GM12878 (cell line): Measurements from ENCODE around the gene KCNN3.

ENCODE experiments used
- BCL11A ChIP-seq: IDR thresholded peaks from 2 replicates; pipeline ENCODE4 v1.6.1; 2011; ENCODE audit warnings: low read depth, low read length
- CTCF ChIP-seq, 3 experiments: IDR thresholded peaks in 2 of 3; conservative IDR thresholded peaks in 1 of 3; 2 replicates each; pipeline ENCODE4 v1.5.1; 2011; ENCODE audit warnings: low read depth in 3 of 3, low read length in 3 of 3, mild to moderate bottlenecking in 3 of 3, control low read depth in 2 of 3, moderate library complexity in 2 of 3, inconsistent platforms in 1 of 3, mixed read lengths in 1 of 3; ENCODE audit not compliant: control insufficient read depth in 2 of 3, insufficient read depth in 1 of 3; ENCODE audit errors: extremely low read depth in 1 of 3
- EGR1 ChIP-seq, 2 experiments: IDR thresholded peaks; 1 replicate in 1 of 2; 2 replicates in 1 of 2; pipeline ENCODE4 v1.6.1; 2011 to 2012; ENCODE audit warnings: low read depth in 2 of 2, low read length in 2 of 2, borderline replicate concordance in 1 of 2, mild to moderate bottlenecking in 1 of 2, moderate library complexity in 1 of 2
- EP300 ChIP-seq, 2 experiments: fragments of 150-350 bp in 1 of 2; IDR thresholded peaks; 2 replicates each; pipeline ENCODE4 v1.6.1; 2011 to 2012; ENCODE audit warnings: low read depth in 2 of 2, low read length in 2 of 2, borderline replicate concordance in 1 of 2, improper control_type of control experiment in 1 of 2, inconsistent platforms in 1 of 2; ENCODE audit not compliant: control insufficient read depth in 1 of 2
- EZH2 ChIP-seq: IDR thresholded peaks from 2 replicates; pipeline ENCODE4 v1.6.1; 2012; ENCODE audit warnings: low read depth, mild to moderate bottlenecking, control low read depth, inconsistent platforms, low read length, borderline replicate concordance; ENCODE audit not compliant: control insufficient read depth
- JUND ChIP-seq: IDR thresholded peaks from 2 replicates; pipeline ENCODE4 v1.6.1; 2012; ENCODE audit warnings: low read depth, mild to moderate bottlenecking, low read length, improper control_type of control experiment, moderate library complexity
- KLF5 ChIP-seq: fragments of 450-650 bp; IDR thresholded peaks from 2 replicates; pipeline ENCODE4 v1.6.1; 2014; ENCODE audit warnings: mild to moderate bottlenecking; ENCODE audit not compliant: partially characterized antibody
- MAX ChIP-seq: IDR thresholded peaks from 2 replicates; pipeline ENCODE4 v1.6.1; 2012; ENCODE audit warnings: low read depth, low read length, improper control_type of control experiment
- POLR2A ChIP-seq: IDR thresholded peaks from 2 replicates; pipeline ENCODE4 v1.6.1; 2011; ENCODE audit warnings: low read depth, mild to moderate bottlenecking, low read length
- POLR2AphosphoS5 ChIP-seq: IDR thresholded peaks from 2 replicates; pipeline ENCODE4 v1.6.1; 2011; ENCODE audit warnings: mild to moderate bottlenecking, low read length, inconsistent platforms
- TCF12 ChIP-seq: IDR thresholded peaks from 2 replicates; pipeline ENCODE4 v1.6.1; 2011; ENCODE audit warnings: low read depth, mild to moderate bottlenecking, low read length
- TCF3 ChIP-seq: IDR thresholded peaks from 2 replicates; pipeline ENCODE4 v1.6.1; 2012; ENCODE audit warnings: low read depth, mild to moderate bottlenecking, low read length, borderline replicate concordance; ENCODE audit not compliant: insufficient read depth
- TF ChIP-seq, protein P1 (sequence below): IDR thresholded peaks from 2 replicates; pipeline ENCODE4 v1.6.1; 2012; ENCODE audit warnings: mild to moderate bottlenecking, low read depth, low read length
- TF ChIP-seq, protein P2 (sequence below): fragments of 450-650 bp; IDR thresholded peaks from 2 replicates; pipeline ENCODE4 v1.6.1; 2017; ENCODE audit warnings: antibody characterized with exemption, mild to moderate bottlenecking, moderate library complexity

GRCh38 chr1:154857441-154858215 is 12.5 kb downstream of the KCNN3 start:
- TF ChIP-seq EP300 (IDR thresholded peaks at IDR 0.05; ENCODE audit: borderline replicate concordance in 1 of 2, control insufficient read depth in 1 of 2, low read depth in 2 of 2, low read length in 2 of 2) (no peak), POLR2A (no peak), CTCF (IDR thresholded peaks at IDR 0.05 in 2 of 3, conservative IDR thresholded peaks at IDR 0.05 in 1 of 3; ENCODE audit: control insufficient read depth in 2 of 3, extremely low read depth in 1 of 3, insufficient read depth in 1 of 3, low read depth in 3 of 3, low read length in 3 of 3) (no peak), TCF3 (no peak), POLR2AphosphoS5 (no peak; the same call in 1 of the 2 replicates), BCL11A (0 out of 2 replicates have a peak, but pooled peaks have one; percentile 45), JUND (no peak), KLF5 (no peak), EGR1 (IDR thresholded peaks at IDR 0.05; ENCODE audit: borderline replicate concordance in 1 of 2, low read depth in 2 of 2, low read length in 2 of 2) (peak in 1 of 2 experiments; percentile 42; a peak in 1 of 3 replicates), TCF12 (no peak), EZH2 (no peak), MAX (no peak)
- TF ChIP-seq, protein P1, sequence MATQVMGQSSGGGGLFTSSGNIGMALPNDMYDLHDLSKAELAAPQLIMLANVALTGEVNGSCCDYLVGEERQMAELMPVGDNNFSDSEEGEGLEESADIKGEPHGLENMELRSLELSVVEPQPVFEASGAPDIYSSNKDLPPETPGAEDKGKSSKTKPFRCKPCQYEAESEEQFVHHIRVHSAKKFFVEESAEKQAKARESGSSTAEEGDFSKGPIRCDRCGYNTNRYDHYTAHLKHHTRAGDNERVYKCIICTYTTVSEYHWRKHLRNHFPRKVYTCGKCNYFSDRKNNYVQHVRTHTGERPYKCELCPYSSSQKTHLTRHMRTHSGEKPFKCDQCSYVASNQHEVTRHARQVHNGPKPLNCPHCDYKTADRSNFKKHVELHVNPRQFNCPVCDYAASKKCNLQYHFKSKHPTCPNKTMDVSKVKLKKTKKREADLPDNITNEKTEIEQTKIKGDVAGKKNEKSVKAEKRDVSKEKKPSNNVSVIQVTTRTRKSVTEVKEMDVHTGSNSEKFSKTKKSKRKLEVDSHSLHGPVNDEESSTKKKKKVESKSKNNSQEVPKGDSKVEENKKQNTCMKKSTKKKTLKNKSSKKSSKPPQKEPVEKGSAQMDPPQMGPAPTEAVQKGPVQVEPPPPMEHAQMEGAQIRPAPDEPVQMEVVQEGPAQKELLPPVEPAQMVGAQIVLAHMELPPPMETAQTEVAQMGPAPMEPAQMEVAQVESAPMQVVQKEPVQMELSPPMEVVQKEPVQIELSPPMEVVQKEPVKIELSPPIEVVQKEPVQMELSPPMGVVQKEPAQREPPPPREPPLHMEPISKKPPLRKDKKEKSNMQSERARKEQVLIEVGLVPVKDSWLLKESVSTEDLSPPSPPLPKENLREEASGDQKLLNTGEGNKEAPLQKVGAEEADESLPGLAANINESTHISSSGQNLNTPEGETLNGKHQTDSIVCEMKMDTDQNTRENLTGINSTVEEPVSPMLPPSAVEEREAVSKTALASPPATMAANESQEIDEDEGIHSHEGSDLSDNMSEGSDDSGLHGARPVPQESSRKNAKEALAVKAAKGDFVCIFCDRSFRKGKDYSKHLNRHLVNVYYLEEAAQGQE: no peak
- TF ChIP-seq, protein P2, sequence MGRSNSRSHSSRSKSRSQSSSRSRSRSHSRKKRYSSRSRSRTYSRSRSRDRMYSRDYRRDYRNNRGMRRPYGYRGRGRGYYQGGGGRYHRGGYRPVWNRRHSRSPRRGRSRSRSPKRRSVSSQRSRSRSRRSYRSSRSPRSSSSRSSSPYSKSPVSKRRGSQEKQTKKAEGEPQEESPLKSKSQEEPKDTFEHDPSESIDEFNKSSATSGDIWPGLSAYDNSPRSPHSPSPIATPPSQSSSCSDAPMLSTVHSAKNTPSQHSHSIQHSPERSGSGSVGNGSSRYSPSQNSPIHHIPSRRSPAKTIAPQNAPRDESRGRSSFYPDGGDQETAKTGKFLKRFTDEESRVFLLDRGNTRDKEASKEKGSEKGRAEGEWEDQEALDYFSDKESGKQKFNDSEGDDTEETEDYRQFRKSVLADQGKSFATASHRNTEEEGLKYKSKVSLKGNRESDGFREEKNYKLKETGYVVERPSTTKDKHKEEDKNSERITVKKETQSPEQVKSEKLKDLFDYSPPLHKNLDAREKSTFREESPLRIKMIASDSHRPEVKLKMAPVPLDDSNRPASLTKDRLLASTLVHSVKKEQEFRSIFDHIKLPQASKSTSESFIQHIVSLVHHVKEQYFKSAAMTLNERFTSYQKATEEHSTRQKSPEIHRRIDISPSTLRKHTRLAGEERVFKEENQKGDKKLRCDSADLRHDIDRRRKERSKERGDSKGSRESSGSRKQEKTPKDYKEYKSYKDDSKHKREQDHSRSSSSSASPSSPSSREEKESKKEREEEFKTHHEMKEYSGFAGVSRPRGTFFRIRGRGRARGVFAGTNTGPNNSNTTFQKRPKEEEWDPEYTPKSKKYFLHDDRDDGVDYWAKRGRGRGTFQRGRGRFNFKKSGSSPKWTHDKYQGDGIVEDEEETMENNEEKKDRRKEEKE: no peak
